HG03520 (cell line): ENCODE data around the gene RIBC2.
"Not testable (repeated sequence)": the region's sequence is repeated elsewhere in the genome, so short reads cannot be mapped to it uniquely, and the experiment has no call there.

Experiments
- ATAC-seq: cut with Tn5 transposase; IDR thresholded peaks from one replicate; pipeline ENCODE4 v1.9.1; 2021; ENCODE audit warnings: mild to moderate bottlenecking, moderate library complexity; ENCODE audit not compliant: unreplicated experiment

RIBC2 gene, protein sequence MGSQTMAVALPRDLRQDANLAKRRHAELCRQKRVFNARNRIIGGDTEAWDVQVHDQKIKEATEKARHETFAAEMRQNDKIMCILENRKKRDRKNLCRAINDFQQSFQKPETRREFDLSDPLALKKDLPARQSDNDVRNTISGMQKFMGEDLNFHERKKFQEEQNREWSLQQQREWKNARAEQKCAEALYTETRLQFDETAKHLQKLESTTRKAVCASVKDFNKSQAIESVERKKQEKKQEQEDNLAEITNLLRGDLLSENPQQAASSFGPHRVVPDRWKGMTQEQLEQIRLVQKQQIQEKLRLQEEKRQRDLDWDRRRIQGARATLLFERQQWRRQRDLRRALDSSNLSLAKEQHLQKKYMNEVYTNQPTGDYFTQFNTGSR

DNA sequence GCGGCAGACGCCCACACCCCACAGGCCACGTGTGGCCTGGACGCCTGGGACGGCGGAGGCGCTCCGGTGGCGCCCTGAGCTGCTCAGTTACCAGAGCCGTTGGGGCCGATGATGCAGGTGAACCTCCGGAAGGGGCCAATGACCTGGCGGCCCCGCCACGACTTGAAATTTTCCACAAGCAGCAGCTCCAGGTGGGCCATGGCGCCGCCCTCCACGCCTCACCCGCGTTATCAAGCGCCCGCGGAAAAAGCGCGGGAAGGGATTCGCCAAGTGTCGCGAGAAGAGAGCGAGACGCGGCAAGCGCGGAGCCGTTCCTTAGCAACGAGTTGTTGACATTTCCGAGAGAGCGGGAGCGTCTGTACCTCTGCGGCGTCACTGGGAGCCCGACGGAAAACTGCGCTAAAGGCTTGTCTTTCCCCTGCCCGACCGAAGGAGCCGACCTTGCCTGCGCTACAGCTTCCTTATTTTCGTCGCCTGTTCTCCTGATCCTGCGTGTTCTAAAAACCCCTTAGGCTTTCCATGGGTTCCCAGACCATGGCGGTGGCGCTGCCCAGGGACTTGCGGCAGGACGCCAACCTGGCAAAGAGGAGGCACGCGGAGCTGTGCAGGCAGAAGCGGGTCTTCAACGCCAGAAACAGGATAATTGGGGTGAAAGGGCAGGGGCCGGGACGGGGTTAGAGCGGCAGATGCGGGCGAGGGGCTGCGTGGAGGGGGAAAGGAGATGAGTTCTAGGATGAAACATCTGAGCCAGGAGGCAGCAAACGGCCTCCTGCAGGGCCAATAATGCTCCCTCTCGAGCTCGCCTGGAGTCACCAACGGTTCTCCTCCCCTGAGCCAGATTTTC lies at the start of gene RIBC2, which contains the start of gene SMC1B:
RIBC2 (plus strand) TSS at position 326 of the 844 bp plus-strand sequence; CDS start at position 520, 194 bp downstream.
SMC1B (minus strand) TSS at position 232 of the 844 bp plus-strand sequence; CDS start at position 200, 32 bp downstream.
- no peak for ATAC-seq

DNA sequence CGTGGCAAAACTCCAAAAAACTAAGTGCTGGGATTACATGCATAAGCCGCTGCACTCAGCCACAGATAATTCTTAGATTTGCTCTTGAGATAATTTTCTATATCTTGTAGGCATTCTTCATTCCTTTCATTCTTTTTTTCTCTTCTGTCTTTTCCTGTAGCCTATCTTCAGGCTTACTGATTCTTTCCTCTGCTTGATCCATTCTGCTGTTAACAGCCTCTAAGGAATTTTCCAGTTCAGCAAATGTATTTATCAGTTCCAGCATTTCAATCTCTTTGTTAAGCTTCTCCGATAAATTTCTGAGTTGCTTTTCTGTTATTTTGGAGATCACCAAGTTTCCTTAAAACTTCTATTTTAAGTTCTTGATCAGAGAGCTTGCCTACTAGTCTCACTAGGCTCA lies 46.8 kb upstream of the RIBC2 start:
- no peak for ATAC-seq

GRCh38 chr22:45373592-45373991 lies 39.9 kb upstream of the RIBC2 start:
- ATAC-seq: not testable (repeated sequence)

DNA sequence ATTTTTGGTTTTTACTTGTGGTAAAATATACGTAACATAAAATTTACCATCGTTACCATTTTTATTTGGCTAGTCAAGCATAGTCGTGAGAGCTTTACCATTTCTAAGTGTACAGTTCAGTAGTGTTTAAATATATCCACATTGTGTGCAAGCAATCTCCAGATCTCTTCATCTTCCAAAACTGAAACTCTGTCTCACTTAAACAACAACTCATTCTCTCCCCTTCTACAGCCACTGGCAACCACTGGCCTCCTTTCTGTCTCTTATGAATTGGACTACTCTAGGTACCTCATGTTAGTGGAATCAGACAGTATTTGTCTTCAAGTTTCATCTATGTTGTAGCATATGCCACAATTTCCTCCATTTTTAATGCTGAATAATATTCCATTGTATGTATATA lies 37.5 kb upstream of the RIBC2 start:
- ATAC-seq: peak; percentile 51

GRCh38 chr22:45376703-45377102 lies 36.8 kb upstream of the RIBC2 start:
- ATAC-seq: no peak

DNA sequence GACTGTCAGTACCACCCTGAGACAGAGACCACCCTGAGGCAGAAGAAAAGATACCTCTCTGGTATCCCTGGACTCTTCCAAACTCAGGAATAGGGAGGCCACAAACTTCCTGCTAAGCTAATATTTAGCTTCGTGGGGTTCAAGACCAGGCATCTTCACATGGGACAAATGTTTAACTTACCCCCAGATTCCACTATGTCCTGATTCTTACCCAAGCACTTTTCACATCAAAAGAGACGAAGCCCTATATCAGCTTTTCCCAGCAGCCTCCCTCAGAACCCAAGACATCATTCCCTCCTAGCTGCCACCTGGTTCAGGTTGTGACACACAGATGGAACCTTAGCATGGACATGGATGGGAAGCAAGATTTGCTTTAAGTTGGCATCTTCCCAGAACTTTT lies 32.1 kb upstream of the RIBC2 start:
- ATAC-seq: no peak

DNA sequence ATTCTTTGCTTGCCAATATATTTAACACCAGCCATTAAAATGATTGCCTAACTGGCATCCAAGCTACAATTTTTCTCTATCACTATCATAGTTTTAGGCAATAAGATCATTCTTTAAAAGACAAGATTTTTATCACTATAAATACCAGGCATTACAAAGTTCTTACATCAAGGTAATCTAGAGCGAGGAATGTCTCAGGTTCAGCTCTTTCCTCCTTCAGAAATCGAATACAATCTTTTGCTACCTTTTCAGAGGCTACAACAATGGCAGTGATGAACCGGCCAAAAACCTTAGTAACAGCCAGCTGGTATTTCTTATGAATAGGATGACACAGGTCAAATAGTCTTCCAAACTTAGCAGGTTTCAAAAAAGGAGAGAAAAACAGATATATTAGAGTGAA lies 23.9 kb upstream of the RIBC2 start:
- ATAC-seq: no peak

GRCh38 chr22:45397806-45398205 lies 15.7 kb upstream of the RIBC2 start:
- no peak for ATAC-seq

DNA sequence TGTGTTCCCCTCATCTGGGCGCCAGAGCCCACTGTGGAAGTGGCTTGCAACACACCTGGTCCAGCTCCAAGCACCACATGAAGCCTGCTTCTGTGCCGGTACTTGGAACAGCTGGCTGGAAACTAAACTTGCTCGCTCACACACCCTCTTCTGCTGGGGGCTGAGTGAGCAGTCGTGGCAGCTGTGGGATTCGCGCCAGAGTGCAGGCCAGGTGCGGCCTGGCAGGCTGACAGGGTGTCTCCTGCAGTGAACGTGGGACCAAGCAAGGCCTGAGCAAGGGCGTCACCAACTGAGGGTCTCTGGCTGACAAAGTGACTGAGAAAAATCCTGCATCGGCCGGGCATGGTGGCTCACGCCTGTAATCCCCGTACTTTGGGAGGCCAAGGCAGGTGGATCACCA lies 15.3 kb upstream of the RIBC2 start:
- no peak for ATAC-seq

- no peak for ATAC-seq
These were observed 13.6 kb upstream of the RIBC2 start for GRCh38 chr22:45399712-45400445.

GRCh38 chr22:45402466-45402985 lies 11.0 kb upstream of the RIBC2 start:
- ATAC-seq: no peak

- ATAC-seq: no peak
These were observed 5.7 kb upstream of the RIBC2 start for GRCh38 chr22:45407793-45408192.

DNA sequence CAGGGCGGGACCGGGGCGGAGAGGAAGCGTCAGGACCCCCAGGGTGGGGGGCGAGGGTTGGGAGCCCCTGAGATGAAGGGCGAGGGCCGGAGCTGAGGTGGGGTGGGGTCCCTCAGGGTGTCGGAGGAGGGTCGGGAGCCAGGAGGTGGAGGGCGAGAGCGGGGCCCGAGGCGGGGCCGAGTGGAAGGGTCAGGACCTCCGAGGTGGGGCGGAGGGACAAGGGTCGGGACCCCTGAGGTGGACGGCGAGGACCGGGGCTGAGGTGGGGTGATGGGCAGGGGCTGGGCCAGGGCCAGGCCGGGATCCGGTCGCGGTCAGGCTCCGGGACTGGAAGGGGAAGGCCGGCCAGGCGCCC lies 503 bp upstream of the RIBC2 start:
- ATAC-seq: no peak

DNA sequence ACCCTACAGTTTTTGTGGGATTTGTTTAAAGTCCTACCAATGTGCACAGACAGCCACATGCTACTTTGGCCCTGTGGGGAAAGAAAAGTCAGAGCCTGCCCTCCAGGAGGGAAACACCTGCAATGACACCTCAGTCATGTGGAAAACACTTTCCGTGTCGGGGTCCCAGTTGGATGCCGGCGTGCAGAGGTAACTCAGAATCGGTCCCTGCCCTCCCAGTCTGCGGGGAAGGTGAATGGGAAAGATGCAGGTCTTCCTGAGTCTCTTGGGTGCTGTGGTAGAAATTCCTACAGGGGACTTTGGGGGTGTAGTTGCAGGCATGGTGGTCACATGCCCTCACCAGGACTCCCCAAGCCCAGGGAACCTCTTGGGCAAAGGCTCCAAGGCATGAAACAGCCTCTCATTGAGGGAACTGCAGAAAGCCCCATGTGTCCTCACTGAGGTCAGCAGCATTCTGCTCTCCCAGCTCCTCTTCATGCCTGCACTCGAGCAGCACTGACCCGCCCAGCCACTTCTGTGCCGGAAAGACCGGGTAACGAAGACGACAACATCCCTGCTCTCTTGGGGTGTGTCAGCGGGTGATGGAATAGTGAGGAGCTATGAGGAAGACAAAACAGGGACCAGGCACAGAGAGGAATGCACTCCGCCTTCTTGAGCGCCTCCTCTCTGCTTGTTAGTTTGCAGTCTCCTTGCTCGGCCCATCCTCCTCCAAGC lies 4.7 kb downstream of the RIBC2 start:
- ATAC-seq: no peak

DNA sequence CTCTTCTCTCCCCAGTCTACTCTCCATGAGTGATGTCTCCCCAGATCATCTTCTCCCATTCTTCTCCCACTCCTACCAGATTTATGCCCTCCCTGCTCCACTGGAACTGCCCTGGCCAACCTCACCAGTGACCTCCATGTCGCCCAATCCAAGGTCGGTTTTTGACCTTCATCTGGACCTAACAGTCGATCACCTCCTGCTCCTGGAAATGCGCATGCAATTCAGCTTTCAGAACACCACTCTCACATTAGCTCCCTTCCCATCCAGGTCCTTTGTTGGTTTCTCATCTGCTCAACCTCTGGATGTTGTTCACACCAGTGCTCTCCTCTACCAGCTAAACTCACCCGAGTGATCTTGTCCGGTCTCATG lies 5.3 kb downstream of the RIBC2 start:
- no peak for ATAC-seq

DNA sequence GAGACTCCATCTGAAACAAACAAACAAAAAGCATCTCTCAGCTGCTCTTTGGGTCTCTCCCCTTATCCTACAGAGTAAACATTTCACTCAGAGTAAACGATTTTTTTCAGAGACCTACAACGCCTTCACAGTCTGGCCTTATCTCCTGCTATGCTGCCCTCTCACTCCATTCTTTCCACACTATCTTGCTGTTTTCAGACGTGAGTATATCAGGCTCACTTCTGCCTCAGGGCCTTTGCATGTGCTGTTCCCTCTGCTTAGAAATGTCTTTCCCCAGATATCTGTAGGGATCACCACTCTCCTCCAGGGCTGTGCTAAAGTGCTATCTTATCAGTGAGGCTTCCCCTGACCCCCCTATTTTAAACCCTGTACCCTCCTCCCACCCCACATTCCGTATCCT lies 6.5 kb downstream of the RIBC2 start:
- no peak for ATAC-seq

DNA sequence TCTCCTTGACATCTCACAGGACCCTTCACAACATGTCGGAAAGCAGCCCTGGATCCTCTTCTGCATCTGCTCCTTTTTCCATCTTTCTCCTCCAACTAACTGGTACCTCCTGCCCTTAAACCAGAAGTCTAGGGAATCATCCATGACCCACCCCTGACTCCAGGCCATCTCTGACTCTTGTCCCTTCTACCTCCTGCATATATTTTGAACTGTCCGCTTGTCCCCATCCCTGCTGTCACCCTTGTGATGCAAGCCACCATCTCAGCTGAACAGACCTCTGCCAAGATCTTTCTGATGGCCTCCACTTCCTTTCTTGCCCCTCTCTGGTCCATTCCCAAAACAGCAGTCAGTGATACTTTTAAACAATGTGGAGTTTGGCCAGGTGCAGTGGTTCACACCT lies 7.0 kb downstream of the RIBC2 start:
- no peak for ATAC-seq

DNA sequence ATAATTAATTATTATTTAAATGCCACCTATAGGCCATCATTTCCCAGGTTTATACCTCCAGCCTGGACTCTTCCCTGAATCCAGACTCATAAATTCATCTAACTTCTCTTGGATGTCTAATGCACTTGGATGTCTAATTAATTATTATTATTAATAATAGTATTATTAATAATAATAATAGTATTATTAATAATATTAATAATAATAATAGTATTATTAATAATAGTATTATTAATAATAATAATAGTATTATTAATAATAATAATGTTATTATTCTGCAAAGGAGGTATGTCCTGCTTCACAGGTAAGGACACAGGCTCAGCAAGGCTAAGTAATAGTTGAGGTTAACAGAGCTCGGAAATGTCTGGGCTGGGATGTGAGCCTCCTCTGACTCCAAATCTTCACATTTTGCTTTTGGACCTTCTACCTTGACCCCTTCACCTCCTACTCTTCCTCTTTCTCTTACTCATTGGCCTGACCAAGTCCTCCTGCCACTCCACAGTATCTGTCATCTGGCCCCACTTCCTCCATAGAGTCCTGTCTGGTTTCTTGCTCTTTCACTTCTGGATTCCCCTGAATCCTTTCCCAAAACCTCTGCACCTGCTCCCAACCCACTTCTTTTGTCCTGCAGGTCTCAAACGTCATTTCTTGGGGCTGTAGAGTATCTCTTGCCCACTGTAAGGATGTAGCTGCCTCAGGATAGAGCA lies 8.0 kb downstream of the RIBC2 start:
- no peak for ATAC-seq

- no peak for ATAC-seq
These were observed 8.9 kb downstream of the RIBC2 start for GRCh38 chr22:45422237-45422983.
